ENCODE measurements around the gene TNFRSF21.

DNA sequence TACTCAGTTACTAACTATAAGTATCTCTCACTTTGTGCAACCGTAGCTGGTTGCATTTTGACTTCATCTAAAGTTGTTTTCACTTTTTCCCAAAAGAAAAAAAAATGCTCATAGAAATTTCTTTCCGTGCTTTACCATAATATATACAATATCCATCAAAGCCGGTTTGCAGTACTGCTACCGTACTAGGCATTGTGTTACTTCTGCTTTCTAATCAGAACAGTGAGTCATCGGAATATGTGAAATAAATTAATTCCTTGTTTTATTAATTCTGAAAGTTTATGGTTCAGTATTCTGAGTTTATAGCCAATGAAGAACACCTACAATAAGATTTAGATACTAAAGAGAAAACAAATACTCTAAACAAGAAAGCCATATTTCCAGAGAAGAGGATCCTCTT lies 72.5 kb downstream of the TNFRSF21 start:
- TF ChIP-seq, protein P1, sequence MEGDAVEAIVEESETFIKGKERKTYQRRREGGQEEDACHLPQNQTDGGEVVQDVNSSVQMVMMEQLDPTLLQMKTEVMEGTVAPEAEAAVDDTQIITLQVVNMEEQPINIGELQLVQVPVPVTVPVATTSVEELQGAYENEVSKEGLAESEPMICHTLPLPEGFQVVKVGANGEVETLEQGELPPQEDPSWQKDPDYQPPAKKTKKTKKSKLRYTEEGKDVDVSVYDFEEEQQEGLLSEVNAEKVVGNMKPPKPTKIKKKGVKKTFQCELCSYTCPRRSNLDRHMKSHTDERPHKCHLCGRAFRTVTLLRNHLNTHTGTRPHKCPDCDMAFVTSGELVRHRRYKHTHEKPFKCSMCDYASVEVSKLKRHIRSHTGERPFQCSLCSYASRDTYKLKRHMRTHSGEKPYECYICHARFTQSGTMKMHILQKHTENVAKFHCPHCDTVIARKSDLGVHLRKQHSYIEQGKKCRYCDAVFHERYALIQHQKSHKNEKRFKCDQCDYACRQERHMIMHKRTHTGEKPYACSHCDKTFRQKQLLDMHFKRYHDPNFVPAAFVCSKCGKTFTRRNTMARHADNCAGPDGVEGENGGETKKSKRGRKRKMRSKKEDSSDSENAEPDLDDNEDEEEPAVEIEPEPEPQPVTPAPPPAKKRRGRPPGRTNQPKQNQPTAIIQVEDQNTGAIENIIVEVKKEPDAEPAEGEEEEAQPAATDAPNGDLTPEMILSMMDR (IDR thresholded peaks at IDR 0.05): no peak
- TF ChIP-seq EP300 (IDR thresholded peaks at IDR 0.05): no peak
